Measurements from ENCODE around the gene FBLN1.

The FBLN1 gene

DNA sequence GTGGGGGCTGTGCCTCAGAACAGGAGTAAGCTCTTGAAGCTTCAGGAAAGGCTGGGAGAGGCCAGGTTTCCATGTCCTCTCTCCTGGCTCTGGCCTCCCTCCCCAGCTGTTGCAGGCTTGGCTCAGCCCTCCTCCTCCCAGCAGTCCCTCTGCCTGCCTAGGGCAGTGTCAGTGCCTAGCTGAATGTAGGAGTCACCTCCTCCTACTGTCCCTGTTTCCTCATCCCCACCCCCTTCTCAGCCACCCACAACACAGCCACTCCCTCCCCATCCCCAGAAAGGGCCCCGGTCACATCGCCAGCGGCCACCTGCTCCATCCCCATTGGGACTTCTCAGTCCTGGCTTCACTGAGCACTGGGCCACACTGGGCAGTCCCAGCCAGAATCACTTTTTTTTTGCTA is 2.9 kb upstream of the FBLN1 start:
- no peak for DNase-seq (ENCODE audit: low read depth, low spot score)

DNA sequence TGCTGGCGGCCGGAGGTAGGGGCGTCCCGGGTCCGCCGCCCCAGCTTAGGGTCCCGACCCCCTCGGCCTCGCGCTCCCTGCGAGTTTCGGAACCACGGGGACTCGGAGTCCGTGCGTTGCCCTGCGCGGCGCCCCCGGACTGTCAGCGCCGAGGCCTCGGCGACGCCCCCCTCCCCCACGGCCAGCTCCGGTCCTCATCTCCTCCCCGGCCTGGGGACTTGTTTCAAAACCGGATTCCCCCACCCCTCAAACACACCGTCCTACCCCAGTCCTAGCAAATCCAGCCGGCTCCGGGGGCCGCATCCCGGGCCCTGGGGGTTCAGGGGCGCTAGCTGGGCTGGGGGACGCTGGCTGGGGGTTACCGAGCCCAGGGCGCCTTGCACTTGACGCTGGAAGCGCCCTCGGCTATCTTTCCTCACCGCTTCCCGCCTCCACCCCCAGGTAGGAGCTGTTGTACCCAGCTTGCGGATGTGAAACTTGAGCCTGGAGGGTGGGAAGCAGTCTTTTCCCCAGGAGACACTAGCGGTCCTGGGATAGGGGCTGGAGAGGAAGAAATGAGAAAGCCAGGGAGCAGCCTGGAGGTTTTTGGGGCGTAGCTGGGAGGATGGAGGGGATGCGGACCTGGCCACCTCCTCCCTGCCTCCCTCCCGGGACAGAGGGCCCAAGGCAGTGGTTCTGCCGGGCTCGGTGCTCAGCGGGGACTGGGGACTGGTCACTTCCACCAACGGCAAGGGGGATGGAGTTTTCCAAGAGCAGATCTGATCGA is 550 bp downstream of the FBLN1 start:
- H3K27ac ChIP-seq, result peak overlapping the region; percentile 45
- no peak for DNase-seq (ENCODE audit: low read depth, low spot score)

More for the DNA sequence above, 2.9 kb upstream of the FBLN1 start:
- H3K27ac ChIP-seq, result no peak overlapping the region

DNA sequence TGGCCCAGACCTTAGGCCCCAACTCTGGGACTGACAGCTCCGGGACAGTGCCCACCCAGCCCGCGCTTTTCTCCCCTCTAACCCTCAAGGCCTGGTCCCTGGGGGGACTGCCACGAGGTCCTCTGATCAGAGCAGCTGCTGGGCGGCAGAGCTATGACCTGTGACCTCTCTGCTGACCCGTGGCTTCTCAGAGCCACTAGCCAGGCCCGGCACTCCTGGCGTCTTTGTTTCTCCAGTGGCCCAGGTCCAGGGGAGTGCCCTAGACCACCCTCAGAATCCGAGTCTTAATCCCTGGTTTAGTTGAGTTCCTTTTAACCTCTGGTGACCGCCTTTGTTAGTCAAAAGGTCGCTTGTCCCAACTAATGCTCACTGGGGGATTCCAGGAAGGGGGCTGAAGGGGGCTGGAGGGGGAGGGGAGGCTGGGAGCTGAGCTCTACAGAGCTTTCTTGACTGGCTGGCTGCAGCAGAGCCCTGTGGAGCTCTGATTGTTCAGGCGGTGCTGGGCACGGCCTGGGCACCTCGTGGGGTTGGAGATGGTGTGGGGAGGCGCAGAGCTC is 1.2 kb downstream of the FBLN1 start:
- H3K27ac ChIP-seq, result peak overlapping the region; percentile 45
- DNase-seq (ENCODE audit: low read depth, low spot score), result no peak

DNA sequence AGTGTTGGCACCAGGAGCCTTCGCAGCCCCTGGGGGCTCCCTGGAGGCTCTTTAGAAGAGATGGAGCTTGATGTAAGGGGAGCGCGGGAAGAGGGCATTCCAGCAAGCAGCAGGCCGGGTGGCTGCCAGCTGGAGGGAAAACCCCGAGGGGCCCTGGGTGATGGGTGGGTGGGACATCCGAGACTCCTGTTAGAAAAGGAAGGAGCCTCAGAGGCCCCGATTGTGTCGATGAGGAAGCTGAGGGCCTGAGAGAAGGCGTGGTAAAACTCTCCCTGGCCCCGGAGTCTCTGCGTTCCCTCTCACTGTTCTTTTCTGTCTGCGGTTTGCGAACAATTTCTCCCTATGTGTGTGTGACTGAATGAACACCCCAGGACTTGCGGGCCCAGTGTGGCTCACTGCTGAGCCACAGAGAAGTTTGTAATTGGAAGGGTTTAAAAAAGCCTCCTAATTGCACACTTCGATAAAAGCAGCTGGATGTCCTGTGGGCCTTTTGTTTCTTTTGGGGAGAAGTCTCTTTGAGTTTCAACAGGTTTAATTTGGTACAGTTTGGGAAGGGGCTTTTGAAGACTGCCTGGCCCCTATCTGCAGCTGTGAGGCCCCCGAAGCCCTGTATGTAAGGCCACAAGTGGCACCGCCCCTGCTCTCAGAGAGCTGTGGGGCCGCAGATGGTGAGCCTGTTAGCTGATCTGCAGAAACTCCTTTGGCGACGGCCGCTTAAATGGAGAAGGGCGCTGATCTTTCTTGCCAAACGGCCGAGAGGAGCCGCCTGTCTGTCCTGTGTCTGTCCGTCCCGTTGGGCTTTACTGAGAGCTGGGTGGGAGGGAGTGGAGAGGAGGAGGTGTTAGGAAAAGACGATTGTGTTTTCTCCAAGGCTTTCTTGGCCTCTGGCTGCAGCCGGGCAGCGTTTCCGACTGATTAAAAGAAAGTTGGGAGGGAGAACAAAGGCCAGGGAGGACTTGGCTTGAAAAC is 2.0 kb downstream of the FBLN1 start:
- DNase-seq (ENCODE audit: low read depth, low spot score), result peak; percentile 10

DNA sequence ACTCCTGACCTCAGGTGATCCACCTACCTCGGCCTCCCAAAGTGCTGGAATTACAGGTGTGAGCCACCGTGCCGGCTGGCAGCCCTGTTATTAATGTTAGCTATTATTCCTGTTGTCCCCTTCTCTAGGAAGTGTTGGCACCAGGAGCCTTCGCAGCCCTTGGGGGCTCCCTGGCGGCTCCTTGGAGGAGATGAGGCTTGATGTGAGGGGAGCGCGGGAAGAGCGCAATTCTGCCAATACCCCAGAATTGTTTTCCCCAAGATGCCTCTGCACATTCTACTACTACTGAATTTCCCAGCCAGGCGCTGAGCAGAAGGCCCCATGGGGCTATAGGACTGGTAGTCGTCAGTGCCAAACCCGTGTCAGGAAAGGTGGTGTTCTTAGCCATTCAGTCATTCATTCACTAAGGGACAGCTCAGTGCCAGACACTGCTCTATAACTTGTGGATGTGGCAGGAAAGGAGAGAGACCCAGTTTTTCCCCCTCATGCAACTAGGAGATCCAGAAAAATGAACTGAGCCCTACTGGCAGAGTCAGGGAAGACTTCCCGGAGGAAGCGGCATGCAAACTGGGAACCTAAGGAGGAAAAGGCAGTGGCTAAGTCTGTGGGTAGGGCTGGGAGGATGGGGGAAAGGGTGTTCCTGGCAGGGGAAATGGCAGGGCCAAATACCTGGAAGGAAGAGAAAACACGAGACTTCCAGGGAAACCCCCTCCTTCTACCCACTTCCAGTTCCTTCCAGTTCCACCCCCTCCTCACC is 3.5 kb downstream of the FBLN1 start:
- no peak overlapping the region for H3K27ac ChIP-seq
- DNase-seq (ENCODE audit: low read depth, low spot score), result no peak

More for the DNA sequence above, 2.0 kb downstream of the FBLN1 start:
- peak overlapping the region; percentile 45 for H3K27ac ChIP-seq

DNA sequence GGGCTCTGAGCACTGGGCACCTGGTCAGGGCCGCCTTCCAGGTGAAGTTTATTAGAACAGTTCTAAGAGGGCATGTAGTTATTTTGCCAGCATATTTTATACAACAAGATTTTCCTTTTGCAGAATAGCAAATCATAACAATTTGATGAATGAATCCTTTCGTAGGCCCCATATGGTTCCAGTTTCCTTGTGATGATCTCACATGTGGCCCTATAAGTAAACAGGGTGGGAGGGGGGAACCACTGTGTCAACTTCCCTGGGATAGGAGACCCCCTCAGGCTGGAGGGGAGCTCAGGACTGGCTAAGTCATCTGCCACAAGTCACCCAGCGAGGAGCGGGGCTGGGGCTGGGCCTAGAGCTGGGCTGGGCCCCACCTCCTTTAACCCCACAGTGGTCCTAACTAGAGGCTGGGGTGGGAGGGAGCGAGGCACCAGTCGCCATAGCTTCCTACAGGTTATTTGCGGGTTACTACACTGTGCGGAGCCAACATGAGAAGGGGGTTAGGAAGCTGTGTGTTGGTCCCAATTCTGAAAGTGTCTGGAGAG is 4.2 kb downstream of the FBLN1 start:
- no peak for DNase-seq (ENCODE audit: low read depth, low spot score)
- no peak overlapping the region for H3K27ac ChIP-seq

DNA sequence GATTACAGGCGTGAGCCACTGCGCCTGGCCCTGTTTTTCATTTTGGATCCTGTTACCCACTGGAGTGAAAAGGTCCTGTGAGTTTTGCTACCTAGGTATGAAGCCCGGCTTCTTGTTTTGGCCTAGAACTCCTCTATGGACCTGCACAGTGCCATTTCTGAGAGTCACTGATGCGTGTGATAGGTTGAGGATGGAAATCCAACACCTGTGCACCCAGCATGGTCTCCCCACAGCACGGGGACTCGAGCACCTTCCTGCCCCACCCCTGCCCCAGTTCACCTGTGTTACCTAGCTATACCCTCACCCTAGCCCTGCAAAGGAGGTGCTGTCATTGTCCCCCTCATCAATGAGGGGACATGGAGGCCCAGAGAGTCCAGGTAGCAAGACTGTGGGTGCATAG is 5.1 kb downstream of the FBLN1 start:
- no peak overlapping the region for H3K27ac ChIP-seq
- DNase-seq (ENCODE audit: low read depth, low spot score), result no peak

DNA sequence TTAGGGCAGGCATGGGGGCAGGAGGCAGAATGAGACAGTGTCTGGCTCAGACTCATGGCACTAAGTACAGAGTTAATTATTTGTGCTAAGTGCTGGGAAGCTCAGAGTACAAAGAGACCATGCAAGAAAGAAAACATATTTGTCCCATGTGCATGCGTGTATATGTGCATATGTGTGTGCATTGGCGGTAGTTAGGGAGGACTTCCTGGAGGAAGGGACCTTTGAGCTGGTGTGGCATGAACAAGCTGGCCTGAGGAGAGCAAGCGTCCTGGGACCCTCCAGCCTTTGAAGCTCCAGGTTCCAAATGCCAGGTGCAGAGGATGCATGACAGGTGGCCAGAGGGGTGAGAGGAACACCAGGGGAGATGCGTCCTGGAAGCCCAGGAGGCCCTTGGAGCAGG is 6.1 kb downstream of the FBLN1 start:
- no peak for DNase-seq (ENCODE audit: low read depth, low spot score)
- H3K27ac ChIP-seq, result no peak overlapping the region

DNA sequence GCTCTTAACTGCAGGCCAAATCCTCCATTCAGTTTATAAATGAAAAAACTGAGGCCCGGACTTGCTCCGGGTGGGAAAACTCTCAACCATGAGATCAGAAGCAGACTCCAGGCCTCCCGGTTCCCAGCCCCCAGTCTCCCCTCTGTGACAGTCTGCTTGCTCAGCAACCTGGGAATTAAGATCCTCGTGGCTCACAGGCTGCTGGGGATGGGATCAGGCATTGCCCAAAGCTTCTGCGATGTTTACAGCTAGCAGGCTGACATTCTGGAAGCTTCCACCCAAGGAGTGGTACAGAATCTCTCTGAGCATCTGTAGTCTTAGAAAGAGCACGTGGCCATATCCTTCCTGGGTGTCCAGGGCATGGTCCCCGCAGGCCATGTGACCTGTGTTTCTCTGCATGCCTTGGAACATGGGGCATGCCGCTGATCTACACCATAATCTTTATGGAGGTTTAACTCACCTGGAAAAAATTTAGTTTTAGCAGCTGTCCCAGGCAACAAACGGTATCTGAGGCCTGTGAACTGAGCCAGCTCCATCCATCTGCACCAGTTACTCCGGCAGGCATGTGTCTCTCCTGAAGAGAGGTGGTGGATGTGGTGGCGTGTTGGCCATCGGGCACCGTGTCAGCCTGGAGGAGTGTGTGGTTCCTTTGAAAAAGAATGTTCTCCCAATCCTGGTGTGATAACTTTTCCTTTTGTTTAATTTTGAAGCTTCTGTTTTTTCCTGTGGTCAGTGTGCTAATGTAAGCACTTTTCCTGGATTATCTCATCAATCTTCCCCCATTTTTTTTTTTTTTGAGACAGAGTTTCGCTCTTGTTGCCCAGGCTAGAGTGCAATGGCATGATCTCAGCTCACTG is 7.9 kb downstream of the FBLN1 start:
- H3K27ac ChIP-seq, result no peak overlapping the region
- no peak for DNase-seq (ENCODE audit: low read depth, low spot score)

DNA sequence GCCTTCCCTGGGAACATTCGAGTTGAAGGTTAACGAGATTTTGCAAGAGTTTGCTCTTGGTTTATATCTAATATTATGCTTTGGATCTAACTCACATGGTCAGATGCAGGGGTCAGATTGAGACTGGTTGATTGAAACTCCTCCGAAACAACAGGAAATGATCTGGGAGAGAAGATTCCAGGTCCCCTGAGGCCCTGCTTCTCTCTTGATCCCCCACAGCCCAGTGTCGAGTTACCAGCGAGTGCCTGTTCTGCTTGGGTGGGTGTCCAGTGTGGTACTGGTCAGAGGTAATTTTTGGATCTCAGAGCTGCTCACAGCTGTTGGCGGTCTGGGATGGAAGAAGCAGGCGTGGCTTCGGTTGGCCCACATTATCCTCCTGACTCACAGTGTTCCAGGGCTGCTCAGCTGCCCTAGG is 9.2 kb downstream of the FBLN1 start:
- no peak overlapping the region for H3K27ac ChIP-seq
- no peak for DNase-seq (ENCODE audit: low read depth, low spot score)

DNA sequence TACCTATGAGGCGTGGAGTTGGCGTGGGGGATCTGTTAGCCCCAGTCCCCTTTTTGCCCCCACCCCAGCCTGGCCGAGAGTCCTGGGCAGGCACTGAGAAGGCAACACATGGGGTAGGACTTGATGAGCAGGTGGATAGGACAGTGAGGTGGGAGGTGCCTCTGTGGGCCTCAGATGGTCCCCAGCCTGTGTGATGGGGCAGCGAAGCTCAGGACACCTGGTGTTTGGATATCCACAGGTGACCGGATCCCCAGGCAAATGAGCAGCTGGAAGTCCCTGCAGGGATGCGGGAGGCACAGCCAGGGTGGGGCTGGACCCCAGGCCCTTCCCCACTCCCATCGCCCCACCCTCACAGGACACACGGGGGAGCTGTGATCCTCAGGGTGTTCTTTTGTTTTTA is 9.7 kb downstream of the FBLN1 start:
- H3K27ac ChIP-seq, result no peak overlapping the region
- DNase-seq (ENCODE audit: low read depth, low spot score), result no peak

DNA sequence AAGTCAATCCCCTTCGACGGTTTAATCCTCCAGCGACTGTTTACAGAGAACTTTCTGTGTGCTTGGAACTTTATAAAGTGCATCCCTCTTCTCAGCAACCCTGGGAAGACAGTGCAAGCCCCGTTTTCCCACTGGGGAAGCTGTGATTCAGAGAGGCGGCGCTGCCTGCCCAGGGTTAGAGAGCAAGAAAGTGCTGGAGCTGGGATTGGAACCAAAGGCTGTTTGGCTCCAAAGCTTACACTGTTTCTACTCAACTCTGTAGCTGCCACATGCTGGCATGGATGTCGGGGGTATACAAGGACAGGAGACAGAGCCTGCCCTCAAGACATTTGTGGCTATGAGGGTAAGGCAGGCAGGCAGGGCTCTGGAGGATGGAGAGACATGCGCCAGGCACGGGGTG is 13.0 kb downstream of the FBLN1 start:
- no peak for DNase-seq (ENCODE audit: low read depth, low spot score)
- H3K27ac ChIP-seq, result no peak overlapping the region

DNA sequence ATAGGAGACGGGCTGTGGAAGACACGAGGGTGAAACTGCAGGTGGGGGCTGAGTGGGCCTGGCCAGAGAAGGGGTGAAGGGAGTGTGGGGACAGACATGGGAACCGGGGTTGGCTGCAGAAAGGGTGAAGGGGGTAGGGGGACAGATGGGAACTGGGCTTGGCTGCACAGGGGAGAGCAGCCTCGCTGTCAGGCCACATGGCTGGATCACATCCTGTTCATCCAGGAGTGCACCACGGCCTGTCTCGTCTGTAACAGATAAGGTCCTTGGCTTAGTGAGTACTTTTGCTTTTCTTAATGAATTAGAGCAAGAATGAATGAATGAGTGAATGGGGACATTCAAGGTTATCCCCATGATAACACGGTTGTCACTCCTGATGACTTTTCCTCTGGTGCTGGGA is 13.5 kb downstream of the FBLN1 start:
- H3K27ac ChIP-seq, result no peak overlapping the region
- DNase-seq (ENCODE audit: low read depth, low spot score), result no peak

DNA sequence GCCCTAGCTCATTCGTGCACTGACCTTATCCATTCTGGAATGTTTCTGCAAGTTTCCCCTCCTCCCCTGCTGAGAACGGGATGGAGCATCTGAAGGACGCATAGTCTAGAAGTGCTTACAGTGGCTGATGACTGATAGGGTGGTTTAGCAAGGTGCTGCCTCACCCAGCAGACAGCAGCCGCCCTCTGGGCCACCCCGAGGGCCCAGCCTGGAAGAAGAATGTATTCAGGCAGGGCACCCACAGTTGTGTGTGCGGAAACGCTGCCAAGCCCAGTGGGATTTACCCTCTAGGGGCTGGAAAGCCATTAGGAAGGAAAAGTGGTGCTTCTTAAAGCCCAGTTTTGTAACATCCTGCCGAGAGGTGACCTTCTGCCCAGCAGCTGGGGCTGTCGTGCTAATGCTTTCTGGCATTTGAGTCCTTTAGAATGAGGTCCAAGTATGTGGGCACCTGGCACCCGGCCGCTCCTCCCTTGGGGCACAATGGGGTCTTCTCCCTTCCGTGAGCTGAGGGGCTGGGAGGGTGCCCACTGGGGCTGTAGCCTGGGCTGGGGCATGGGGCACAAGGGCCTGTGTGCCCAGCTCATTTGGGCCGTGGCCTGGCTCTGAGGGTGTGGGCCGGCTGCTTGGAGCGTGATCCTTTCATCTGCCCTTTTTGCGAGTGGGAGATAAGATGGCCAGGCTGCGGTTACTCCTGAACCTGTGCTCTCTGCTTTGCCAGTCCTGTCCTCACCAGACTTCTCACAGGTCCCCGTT is 14.4 kb downstream of the FBLN1 start:
- no peak for DNase-seq (ENCODE audit: low read depth, low spot score)
- H3K27ac ChIP-seq, result peak overlapping the region; percentile 31

DNA sequence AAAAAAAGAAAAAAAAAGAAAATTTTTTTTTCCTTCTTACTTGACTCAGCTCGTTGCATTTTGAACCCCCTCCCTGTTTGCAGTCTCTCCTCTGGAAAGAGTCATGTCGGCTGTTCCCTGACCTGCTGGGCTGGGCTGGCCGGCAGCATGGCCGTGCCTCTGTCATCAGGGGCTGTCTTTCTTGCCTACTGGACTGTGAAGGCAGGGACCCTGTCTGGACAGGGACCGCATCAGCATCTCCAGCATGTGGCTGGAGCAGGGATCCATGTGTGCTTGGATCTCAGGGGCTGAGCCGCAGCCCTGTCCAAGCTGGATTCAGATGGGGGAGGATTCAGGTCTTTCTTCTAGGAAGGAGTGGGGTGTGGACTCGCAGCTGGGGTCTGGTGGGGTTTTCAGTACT is 15.5 kb downstream of the FBLN1 start:
- no peak for DNase-seq (ENCODE audit: low read depth, low spot score)
- H3K27ac ChIP-seq, result no peak overlapping the region

DNA sequence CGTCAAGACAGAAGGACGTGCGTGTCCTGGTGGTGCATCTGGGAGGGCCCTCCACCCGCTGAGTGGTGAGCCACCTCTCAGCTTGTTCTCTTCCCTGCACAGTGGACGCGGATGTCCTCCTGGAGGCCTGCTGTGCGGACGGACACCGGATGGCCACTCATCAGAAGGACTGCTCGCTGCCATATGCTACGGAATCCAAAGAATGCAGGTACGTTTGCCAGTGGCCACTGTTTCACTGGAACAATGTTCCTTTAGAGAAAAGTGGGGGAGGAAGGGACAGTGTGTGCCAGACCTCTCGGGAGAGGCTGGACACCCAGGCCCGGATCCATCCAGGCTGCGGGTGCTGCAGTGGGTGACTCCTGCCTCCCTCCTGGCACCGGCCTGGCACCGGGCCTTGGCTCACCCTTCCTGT is 15.9 kb downstream of the FBLN1 start:
- DNase-seq (ENCODE audit: low read depth, low spot score), result no peak
- no peak overlapping the region for H3K27ac ChIP-seq

DNA sequence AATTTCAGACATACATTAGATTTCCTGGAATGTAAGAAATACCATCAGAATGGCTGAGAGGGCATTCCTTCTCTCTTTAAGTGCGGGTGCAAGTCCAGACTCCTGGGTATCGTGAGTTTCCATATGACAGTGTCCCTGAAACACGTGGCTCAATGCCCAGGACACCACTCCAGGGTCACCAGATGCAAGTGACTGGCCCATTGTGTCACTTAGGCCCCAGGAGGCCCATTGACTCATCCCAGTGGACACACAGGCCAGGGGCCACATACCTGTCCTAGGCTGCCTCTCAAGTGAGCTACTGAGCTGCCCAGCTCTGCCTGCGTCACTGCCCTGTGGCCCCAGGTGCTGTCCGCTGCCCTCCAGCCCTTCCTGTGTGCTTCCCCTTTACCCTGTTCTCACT is 18.5 kb downstream of the FBLN1 start:
- no peak overlapping the region for H3K27ac ChIP-seq
- no peak for DNase-seq (ENCODE audit: low read depth, low spot score)

DNA sequence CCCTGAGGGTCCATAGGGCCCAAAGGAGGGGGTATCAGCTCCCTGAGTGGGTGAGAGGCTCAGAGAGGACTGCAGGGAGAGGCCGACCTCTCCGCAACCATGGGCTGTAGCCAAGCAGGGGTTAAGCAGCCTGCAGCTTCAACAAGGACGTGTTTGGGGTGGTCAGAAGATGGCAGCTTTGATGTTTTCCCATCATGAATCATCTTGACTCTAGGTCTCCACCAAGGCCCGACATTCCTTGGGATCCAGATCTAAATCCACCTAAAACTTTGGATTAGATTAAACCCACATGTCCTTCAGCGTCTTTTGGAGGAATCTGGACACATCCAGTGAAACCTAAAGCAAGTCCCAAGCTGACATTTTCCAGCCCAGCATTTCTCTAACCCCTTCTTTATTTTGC is 19.8 kb downstream of the FBLN1 start:
- no peak for DNase-seq (ENCODE audit: low read depth, low spot score)
- no peak overlapping the region for H3K27ac ChIP-seq
